Measurements from ENCODE around the gene NOTUM.

DNA sequence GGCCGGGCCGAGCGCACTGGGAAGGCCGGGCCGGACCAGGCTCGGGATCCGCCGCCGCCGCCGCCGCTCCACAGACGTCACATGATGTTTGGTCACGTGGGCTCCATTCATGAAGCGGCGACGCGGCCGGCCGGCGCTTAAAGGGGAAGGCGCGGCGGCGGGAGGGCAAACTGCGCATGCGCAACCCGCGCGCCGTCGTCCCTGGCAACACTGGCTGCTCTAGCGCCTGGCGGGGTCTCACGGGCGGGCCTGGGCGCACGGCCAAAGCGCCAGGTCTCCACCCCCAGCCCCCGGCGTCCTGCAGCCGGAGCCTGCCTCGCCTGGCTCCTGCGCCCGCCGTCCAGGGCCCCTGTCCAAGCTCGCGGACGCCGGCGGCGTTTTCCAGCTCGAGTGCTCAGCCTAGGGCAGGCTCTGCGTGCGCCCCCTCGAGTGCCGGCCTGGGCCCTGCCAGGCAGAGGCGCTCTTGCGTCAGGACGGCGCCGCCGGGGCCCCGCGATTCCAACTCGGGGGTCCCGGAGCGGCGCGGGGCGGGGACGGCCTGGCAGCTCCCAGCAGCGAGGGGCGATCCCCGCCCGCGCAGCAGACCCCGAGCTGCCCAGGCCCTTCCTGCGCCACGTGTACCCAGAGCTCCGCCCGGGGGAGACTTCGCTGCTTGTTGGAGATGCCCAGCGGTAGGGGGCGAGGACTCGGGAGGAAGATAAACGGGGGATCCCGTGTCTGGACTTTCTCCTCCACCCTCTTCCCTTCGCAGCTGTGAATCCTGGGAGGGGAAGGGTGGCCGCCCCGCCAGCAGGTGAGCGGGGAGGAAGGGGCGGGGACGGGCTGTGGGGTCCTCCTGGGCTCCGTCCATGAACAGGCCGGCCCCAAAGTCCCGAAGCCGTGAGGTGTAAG, 33.1 kb downstream of the NOTUM start, which contains the start of gene MAFG:
- TF ChIP-seq RCOR1 (IDR thresholded peaks at IDR 0.05; ENCODE audit: insufficient replicate concordance, low read length) (no peak), POLR2A (IDR thresholded peaks at IDR 0.05; ENCODE audit: low read depth, low read length) (no peak; the same call in 1 of the 2 replicates), RFX5 (IDR thresholded peaks at IDR 0.05; ENCODE audit: low read depth, low read length) (no peak), SMC3 (IDR thresholded peaks at IDR 0.05; ENCODE audit: low read depth, low read length) (no peak)
- TF ChIP-seq, protein P1, sequence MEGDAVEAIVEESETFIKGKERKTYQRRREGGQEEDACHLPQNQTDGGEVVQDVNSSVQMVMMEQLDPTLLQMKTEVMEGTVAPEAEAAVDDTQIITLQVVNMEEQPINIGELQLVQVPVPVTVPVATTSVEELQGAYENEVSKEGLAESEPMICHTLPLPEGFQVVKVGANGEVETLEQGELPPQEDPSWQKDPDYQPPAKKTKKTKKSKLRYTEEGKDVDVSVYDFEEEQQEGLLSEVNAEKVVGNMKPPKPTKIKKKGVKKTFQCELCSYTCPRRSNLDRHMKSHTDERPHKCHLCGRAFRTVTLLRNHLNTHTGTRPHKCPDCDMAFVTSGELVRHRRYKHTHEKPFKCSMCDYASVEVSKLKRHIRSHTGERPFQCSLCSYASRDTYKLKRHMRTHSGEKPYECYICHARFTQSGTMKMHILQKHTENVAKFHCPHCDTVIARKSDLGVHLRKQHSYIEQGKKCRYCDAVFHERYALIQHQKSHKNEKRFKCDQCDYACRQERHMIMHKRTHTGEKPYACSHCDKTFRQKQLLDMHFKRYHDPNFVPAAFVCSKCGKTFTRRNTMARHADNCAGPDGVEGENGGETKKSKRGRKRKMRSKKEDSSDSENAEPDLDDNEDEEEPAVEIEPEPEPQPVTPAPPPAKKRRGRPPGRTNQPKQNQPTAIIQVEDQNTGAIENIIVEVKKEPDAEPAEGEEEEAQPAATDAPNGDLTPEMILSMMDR (conservative IDR thresholded peaks at IDR 0.05; ENCODE audit: low read depth, low read length): peak; percentile 45
- TF ChIP-seq, protein P2, sequence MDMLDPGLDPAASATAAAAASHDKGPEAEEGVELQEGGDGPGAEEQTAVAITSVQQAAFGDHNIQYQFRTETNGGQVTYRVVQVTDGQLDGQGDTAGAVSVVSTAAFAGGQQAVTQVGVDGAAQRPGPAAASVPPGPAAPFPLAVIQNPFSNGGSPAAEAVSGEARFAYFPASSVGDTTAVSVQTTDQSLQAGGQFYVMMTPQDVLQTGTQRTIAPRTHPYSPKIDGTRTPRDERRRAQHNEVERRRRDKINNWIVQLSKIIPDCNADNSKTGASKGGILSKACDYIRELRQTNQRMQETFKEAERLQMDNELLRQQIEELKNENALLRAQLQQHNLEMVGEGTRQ (IDR thresholded peaks at IDR 0.05; ENCODE audit: low read depth, low read length): peak; percentile 99
